ENCODE data around the gene RNF167.

The RNF167 gene

GRCh38 chr17:4980644-4981216 is 40.7 kb downstream of the RNF167 start:
- no peak for DNase-seq (ENCODE audit: low read depth)

- DNase-seq (ENCODE audit: low read depth), result no peak
These were observed 42.2 kb downstream of the RNF167 start for GRCh38 chr17:4982305-4982704.

GRCh38 chr17:4986403-4986802 is 46.3 kb downstream of the RNF167 start:
- no peak for DNase-seq (ENCODE audit: low read depth)

- DNase-seq (ENCODE audit: low read depth), result no peak
These were observed 47.1 kb downstream of the RNF167 start, which contains the start of gene CAMTA2 for GRCh38 chr17:4986951-4987766. TSS of gene CAMTA2 (minus strand) at chr17:4987675. CDS start at chr17:4986222, 1,453 bp downstream.

GRCh38 chr17:4987767-4988567 is 47.9 kb downstream of the RNF167 start:
- DNase-seq (ENCODE audit: low read depth), result no peak

GRCh38 chr17:4994081-4994595 is 54.1 kb downstream of the RNF167 start:
- no peak for DNase-seq (ENCODE audit: low read depth)
